Fibroblast of lung (primary cell): ENCODE results near the gene CETN1. TPM values are rescaled to one million over a fixed set of nuclear protein-coding genes. Genes with fewer than 3 reads are reported as not detected.

Experiments used
- DNase-seq, 2 donors: peaks; one replicate each; pipeline versions ENCODE4 v3.0.0 to v3.0.0-alpha.2; 2010; ENCODE audit warnings: low read depth in 2 of 2
- H2AFZ ChIP-seq: 2 replicates; pipeline ENCODE4 v1.5.1; 2012; ENCODE audit warnings: low read length, control low read depth, inconsistent platforms
- H3K27ac ChIP-seq: 2 replicates; pipeline ENCODE4 v1.5.1; 2011; ENCODE audit warnings: low read length, control low read depth; ENCODE audit not compliant: insufficient read depth
- H3K27me3 ChIP-seq: 2 replicates; pipeline ENCODE4 v1.5.1; 2011; ENCODE audit warnings: mild to moderate bottlenecking, low read length; ENCODE audit not compliant: control insufficient read depth, insufficient read depth
- H3K36me3 ChIP-seq: 2 replicates; pipeline ENCODE4 v1.5.1; 2011; ENCODE audit warnings: low read length; ENCODE audit not compliant: control insufficient read depth, insufficient read depth
- H3K4me1 ChIP-seq: 2 replicates; pipeline ENCODE4 v1.5.1; 2011; ENCODE audit warnings: low read length; ENCODE audit not compliant: control insufficient read depth, insufficient read depth; ENCODE audit errors: extremely low read depth
- H3K4me2 ChIP-seq: 2 replicates; pipeline ENCODE4 v1.5.1; 2011; ENCODE audit warnings: low read length, control low read depth; ENCODE audit not compliant: insufficient read depth; ENCODE audit errors: extremely low read depth
- H3K4me3 ChIP-seq, 4 experiments: fragments of 200-600 bp in 1 of 4; sonication (generic) in 1 of 4; replicated peaks in 1 of 4; 2 replicates each; pipeline ENCODE4 v1.5.1; 2011 to 2016; ENCODE audit warnings: low read length in 4 of 4, low read depth in 3 of 4, mild to moderate bottlenecking in 3 of 4, control low read depth in 2 of 4, inconsistent platforms in 1 of 4, mixed read lengths in 1 of 4; ENCODE audit not compliant: insufficient read depth in 1 of 4; ENCODE audit errors: control extremely low read depth in 1 of 4
- H3K79me2 ChIP-seq: 2 replicates; pipeline ENCODE4 v1.5.1; 2012; ENCODE audit warnings: mild to moderate bottlenecking, low read length, inconsistent platforms; ENCODE audit not compliant: control insufficient read depth, insufficient read depth
- H3K9ac ChIP-seq: 2 replicates; pipeline ENCODE4 v1.5.1; 2011; ENCODE audit warnings: mild to moderate bottlenecking, low read length, control low read depth; ENCODE audit not compliant: insufficient read depth
- H3K9me3 ChIP-seq: 2 replicates; pipeline ENCODE4 v1.5.1; 2012; ENCODE audit warnings: low read depth, low read length; ENCODE audit not compliant: control insufficient read depth, insufficient read depth
- H4K20me1 ChIP-seq: 2 replicates; pipeline ENCODE4 v1.5.1; 2011; ENCODE audit warnings: low read length; ENCODE audit not compliant: control insufficient read depth, insufficient read depth; ENCODE audit errors: extremely low read depth
- EZH2 ChIP-seq: IDR thresholded peaks from 2 replicates; pipeline ENCODE4 v1.5.1; 2012; ENCODE audit warnings: low read length, control low read depth, mild to moderate bottlenecking; ENCODE audit errors: missing control alignments
- polyA plus RNA-seq, 2 donors: library from polyadenylated mRNA; depleted of rRNA in 1 of 2; stranded (reverse) in 1 of 2; unstranded in 1 of 2; fragments of >200 nt; gene quantifications; 2 replicates each; pipeline ENCODE4 v1.2.1, GENCODE V29; 2011 to 2012; ENCODE audit warnings: missing spikeins in 1 of 2
- total RNA-seq: library from RNA; depleted of rRNA; stranded (reverse); fragments of >200 nt; gene quantifications from 2 replicates; pipeline ENCODE4 v1.2.1, GENCODE V29; 2014
- TF ChIP-seq, protein P1 (sequence below), 2 donors: IDR thresholded peaks in 1 of 2; conservative IDR thresholded peaks in 1 of 2; 1 replicate in 1 of 2; 2 replicates in 1 of 2; pipeline ENCODE4 v1.5.1; 2011 to 2012; ENCODE audit warnings: low read length in 2 of 2, control low read depth in 1 of 2, inconsistent platforms in 1 of 2, low read depth in 1 of 2, mild to moderate bottlenecking in 1 of 2

CETN1 gene
- total and polyA plus RNA-seq, 2 donors (not counting 1 experiment from before 2014, with no cell fraction given), result not detected

DNA sequence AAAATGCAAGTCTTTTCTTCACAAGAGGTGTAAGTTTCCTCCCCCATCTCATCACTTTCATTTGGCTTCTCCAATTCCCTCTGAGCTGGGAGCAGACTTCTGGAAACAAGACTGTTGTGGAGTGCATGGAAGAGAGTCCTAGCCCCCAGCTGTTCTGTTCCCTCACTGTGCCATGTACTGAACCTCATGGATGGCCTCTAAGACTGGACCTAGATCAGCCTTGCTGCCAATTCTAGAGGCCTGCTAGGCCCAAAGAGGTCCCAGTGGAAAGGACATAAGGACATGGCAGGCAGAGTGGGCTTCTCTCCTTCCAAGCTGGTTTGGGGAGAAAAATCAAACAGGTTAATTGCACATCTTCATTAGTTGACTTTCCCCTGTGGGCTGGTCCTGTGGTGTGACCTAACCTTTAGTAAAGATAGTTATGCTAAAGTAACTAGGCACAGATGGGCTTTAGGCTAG lies 7.3 kb upstream of the CETN1 start:
- H3K9ac ChIP-seq, result no peak overlapping the region
- H3K27ac ChIP-seq, result no peak overlapping the region
- H3K79me2 ChIP-seq, result no peaks in the 10 kb centered on the region
- TF ChIP-seq, protein P1, sequence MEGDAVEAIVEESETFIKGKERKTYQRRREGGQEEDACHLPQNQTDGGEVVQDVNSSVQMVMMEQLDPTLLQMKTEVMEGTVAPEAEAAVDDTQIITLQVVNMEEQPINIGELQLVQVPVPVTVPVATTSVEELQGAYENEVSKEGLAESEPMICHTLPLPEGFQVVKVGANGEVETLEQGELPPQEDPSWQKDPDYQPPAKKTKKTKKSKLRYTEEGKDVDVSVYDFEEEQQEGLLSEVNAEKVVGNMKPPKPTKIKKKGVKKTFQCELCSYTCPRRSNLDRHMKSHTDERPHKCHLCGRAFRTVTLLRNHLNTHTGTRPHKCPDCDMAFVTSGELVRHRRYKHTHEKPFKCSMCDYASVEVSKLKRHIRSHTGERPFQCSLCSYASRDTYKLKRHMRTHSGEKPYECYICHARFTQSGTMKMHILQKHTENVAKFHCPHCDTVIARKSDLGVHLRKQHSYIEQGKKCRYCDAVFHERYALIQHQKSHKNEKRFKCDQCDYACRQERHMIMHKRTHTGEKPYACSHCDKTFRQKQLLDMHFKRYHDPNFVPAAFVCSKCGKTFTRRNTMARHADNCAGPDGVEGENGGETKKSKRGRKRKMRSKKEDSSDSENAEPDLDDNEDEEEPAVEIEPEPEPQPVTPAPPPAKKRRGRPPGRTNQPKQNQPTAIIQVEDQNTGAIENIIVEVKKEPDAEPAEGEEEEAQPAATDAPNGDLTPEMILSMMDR (conservative IDR thresholded peaks at IDR 0.05 in 1 of 2, IDR thresholded peaks at IDR 0.05 in 1 of 2; ENCODE audit: low read depth in 1 of 2, low read length in 2 of 2), result no peak
- TF ChIP-seq EZH2, result no peak
- no peaks in the 10 kb centered on the region for H3K4me1 ChIP-seq
- H3K27me3 ChIP-seq, result peaks cover 4% of the 10 kb centered on the region
- H3K4me3 ChIP-seq, result no peak overlapping the region
- H3K9me3 ChIP-seq, result no peaks in the 10 kb centered on the region
- DNase-seq, result no peak
- no peaks in the 10 kb centered on the region for H4K20me1 ChIP-seq
- H3K4me2 ChIP-seq, result no peak overlapping the region
- H3K36me3 ChIP-seq, result no peaks in the 10 kb centered on the region
- no peak overlapping the region for H2AFZ ChIP-seq

GRCh38 chr18:573385-573784 lies 6.8 kb upstream of the CETN1 start:
- DNase-seq, result no peak

DNA sequence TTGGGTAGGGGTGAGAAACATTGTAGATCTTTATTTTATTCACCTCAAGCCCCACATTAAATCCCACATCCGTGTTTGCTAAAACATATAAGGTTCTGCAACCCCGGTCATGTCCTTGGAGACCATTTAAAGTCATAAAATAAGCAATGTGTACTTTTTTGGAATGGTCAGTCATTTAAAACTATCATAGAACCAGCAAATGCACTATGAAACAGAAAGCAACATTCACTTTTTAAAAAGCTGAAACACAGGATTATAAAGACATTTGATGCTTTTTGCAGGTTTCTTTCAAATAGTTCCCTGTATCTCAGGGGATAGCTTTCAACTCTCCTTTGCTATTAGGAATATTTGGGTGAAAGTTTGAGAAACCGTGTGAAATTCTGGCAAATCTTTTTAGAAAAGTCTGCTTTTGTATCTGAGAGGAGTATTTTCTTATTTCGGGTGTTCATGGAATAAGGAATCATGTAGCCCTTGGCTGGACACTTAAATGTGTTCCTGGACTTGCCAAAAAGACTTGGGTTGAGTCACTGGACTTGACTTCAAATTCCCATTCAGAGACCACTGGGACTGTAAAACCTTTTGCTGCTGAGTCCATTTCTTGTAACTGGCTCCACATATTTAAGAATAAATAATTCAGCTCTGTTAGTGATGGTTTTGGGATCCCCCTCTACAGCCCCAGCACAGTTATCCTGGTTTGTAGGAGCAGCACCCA lies 5.9 kb upstream of the CETN1 start:
- H3K9me3 ChIP-seq, result no peaks in the 10 kb centered on the region
- H3K4me3 ChIP-seq, result no peak overlapping the region
- peaks cover 4% of the 10 kb centered on the region for H3K27me3 ChIP-seq
- no peak for TF ChIP-seq EZH2
- TF ChIP-seq, protein P1 (conservative IDR thresholded peaks at IDR 0.05 in 1 of 2, IDR thresholded peaks at IDR 0.05 in 1 of 2; ENCODE audit: low read depth in 1 of 2, low read length in 2 of 2), result no peak
- no peaks in the 10 kb centered on the region for H4K20me1 ChIP-seq
- no peak overlapping the region for H3K9ac ChIP-seq
- no peak overlapping the region for H3K4me2 ChIP-seq
- no peaks in the 10 kb centered on the region for H3K79me2 ChIP-seq
- no peak overlapping the region for H2AFZ ChIP-seq
- no peaks in the 10 kb centered on the region for H3K4me1 ChIP-seq
- H3K36me3 ChIP-seq, result no peaks in the 10 kb centered on the region
- H3K27ac ChIP-seq, result no peak overlapping the region
- no peak for DNase-seq

More at GRCh38 chr18:573385-573784, 6.8 kb upstream of the CETN1 start:
- no peak overlapping the region for H2AFZ ChIP-seq
- no peak overlapping the region for H3K9ac ChIP-seq
- H3K27me3 ChIP-seq, result peaks cover 4% of the 10 kb centered on the region
- no peaks in the 10 kb centered on the region for H3K79me2 ChIP-seq
- H3K4me3 ChIP-seq, result no peak overlapping the region
- no peak overlapping the region for H3K4me2 ChIP-seq
- H3K4me1 ChIP-seq, result no peaks in the 10 kb centered on the region
- H3K27ac ChIP-seq, result no peak overlapping the region
- no peaks in the 10 kb centered on the region for H3K9me3 ChIP-seq
- H4K20me1 ChIP-seq, result no peaks in the 10 kb centered on the region
- H3K36me3 ChIP-seq, result no peaks in the 10 kb centered on the region
- TF ChIP-seq, protein P1 (conservative IDR thresholded peaks at IDR 0.05 in 1 of 2, IDR thresholded peaks at IDR 0.05 in 1 of 2; ENCODE audit: low read depth in 1 of 2, low read length in 2 of 2), result no peak
- TF ChIP-seq EZH2, result no peak
